Cerebellar nuclear complex (tissue), 1 donor: ENCODE data around the gene ACTN2.

Experiments used
- DNase-seq, 2 experiments: peaks; one replicate each; lab custom pipeline; 2025; lab: John Stamatoyannopoulos, UW

Gene ACTN2

GRCh38 chr1:236742421-236743160, 56.3 kb downstream of the ACTN2 start:
- no peak for DNase-seq

- no peak for DNase-seq
Observed at GRCh38 chr1:236744533-236744932, 58.2 kb downstream of the ACTN2 start.

- no peak for DNase-seq
Observed at GRCh38 chr1:236746785-236747184, 60.5 kb downstream of the ACTN2 start.

GRCh38 chr1:236747311-236747985, 61.1 kb downstream of the ACTN2 start:
- no peak for DNase-seq

- DNase-seq, result no peak
Observed at GRCh38 chr1:236748268-236748870, 62.1 kb downstream of the ACTN2 start.

GRCh38 chr1:236750928-236751327, 64.6 kb downstream of the ACTN2 start:
- no peak for DNase-seq

- DNase-seq, result no peak
Observed at GRCh38 chr1:236751385-236751784, 65.1 kb downstream of the ACTN2 start.

- DNase-seq, result no peak
Observed at GRCh38 chr1:236751935-236752334, 65.6 kb downstream of the ACTN2 start.

GRCh38 chr1:236753516-236753915, 67.2 kb downstream of the ACTN2 start:
- DNase-seq, result no peak

- DNase-seq, result no peak
Observed at GRCh38 chr1:236753964-236754363, 67.7 kb downstream of the ACTN2 start.

- DNase-seq, result no peak
Observed at GRCh38 chr1:236754525-236755210, 68.4 kb downstream of the ACTN2 start.

GRCh38 chr1:236757640-236758039, 71.3 kb downstream of the ACTN2 start:
- no peak for DNase-seq

- DNase-seq, result no peak
Observed at GRCh38 chr1:236759252-236759859, 73.1 kb downstream of the ACTN2 start.

- DNase-seq, result no peak
Observed at GRCh38 chr1:236760480-236760879, 74.2 kb downstream of the ACTN2 start.

- no peak for DNase-seq
Observed at GRCh38 chr1:236760986-236761385, 74.7 kb downstream of the ACTN2 start.

GRCh38 chr1:236761397-236762132, 75.3 kb downstream of the ACTN2 start:
- DNase-seq, result no peak

- DNase-seq, result no peak
Observed at GRCh38 chr1:236762410-236762809, 76.1 kb downstream of the ACTN2 start.

GRCh38 chr1:236765831-236766230, 79.5 kb downstream of the ACTN2 start:
- DNase-seq, result no peak

GRCh38 chr1:236766506-236766905, 80.2 kb downstream of the ACTN2 start:
- no peak for DNase-seq

GRCh38 chr1:236767276-236767675, 81.0 kb downstream of the ACTN2 start:
- DNase-seq, result no peak

- no peak for DNase-seq
Observed at GRCh38 chr1:236768601-236769000, 82.3 kb downstream of the ACTN2 start.
